Lung (tissue), 12 donors: ENCODE data around the gene PGM3. TPM values are rescaled to one million over a fixed set of nuclear protein-coding genes. Genes with fewer than 3 reads are reported as not detected.
A peak's percentile ranks its signal among the peaks of the same experiment; 100 is the strongest.
"Not testable (repeated sequence)": the region's sequence is repeated elsewhere in the genome, so short reads cannot be mapped to it uniquely, and the experiment has no call there.

Source experiments
- ATAC-seq: fragments of 200-7000 bp; cut with Tn5 transposase; one replicate; pipeline ENCODE4 v1.9.1; 2020; ENCODE audit warnings: moderate number of reproducible peaks; ENCODE audit not compliant: insufficient read depth, low FRiP score
- DNase-seq, 3 donors: peaks; one replicate each; pipeline ENCODE4 v3.0.0-alpha.2; 2013 to 2017
- H3K27ac ChIP-seq, 2 donors: one replicate each; pipeline ENCODE4 v1.5.1; 2013; ENCODE audit warnings: mild to moderate bottlenecking in 2 of 2, moderate library complexity in 2 of 2, control low read depth in 1 of 2, inconsistent platforms in 1 of 2, low read depth in 1 of 2, low read length in 1 of 2
- H3K27me3 ChIP-seq, 3 donors: one replicate each; pipeline ENCODE4 v1.5.1; 2013; ENCODE audit warnings: low read length in 2 of 3; ENCODE audit not compliant: control insufficient read depth in 3 of 3, insufficient read depth in 3 of 3
- H3K36me3 ChIP-seq, 4 donors: one replicate each; pipeline ENCODE4 v1.5.1; 2013; ENCODE audit warnings: low read length in 4 of 4, mild to moderate bottlenecking in 1 of 4, moderate library complexity in 1 of 4; ENCODE audit not compliant: control insufficient read depth in 4 of 4, insufficient read depth in 4 of 4
- H3K4me1 ChIP-seq, 5 donors: one replicate each; pipeline ENCODE4 v1.5.1; 2013; ENCODE audit warnings: low read length in 5 of 5, mild to moderate bottlenecking in 2 of 5, moderate library complexity in 1 of 5; ENCODE audit not compliant: control insufficient read depth in 5 of 5, insufficient read depth in 5 of 5
- H3K4me3 ChIP-seq: one replicate; pipeline ENCODE4 v1.5.1; 2013; ENCODE audit warnings: mild to moderate bottlenecking, control low read depth, moderate library complexity
- H3K9ac ChIP-seq, 2 donors: one replicate each; pipeline ENCODE4 v1.5.1; 2013; ENCODE audit warnings: low read length in 2 of 2, control low read depth in 1 of 2; ENCODE audit not compliant: insufficient read depth in 1 of 2
- H3K9me3 ChIP-seq, 4 donors: one replicate each; pipeline ENCODE4 v1.5.1; 2013; ENCODE audit warnings: low read length in 3 of 4, mild to moderate bottlenecking in 1 of 4, moderate library complexity in 1 of 4; ENCODE audit not compliant: control insufficient read depth in 4 of 4, insufficient read depth in 3 of 4
- WGBS, 2 donors: extraction: QIAGEN DNeasy Blood & Tissue Kit; methylation state at CpG; one replicate each; pipeline ENCODE4 v1.1.7; 2013; 5-methylcytosine and 5-hydroxymethylcytosine counted together
- polyA plus RNA-seq, 2 donors: library from polyadenylated mRNA; stranded (reverse); fragments of 200-250 nt; gene quantifications; one replicate each; pipeline ENCODE4 v1.2.1, GENCODE V29; 2013
- total RNA-seq, 2 donors: library from RNA; depleted of rRNA in 1 of 2; stranded (reverse); fragments of >200 nt in 1 of 2; gene quantifications; one replicate each; pipeline ENCODE4 v1.2.1, GENCODE V29; 2014 to 2021
- TF ChIP-seq, protein P1 (sequence below): IDR thresholded peaks from 2 replicates; pipeline ENCODE4 v1.5.1; 2012; ENCODE audit warnings: mild to moderate bottlenecking; ENCODE audit errors: control extremely low read depth, extremely low read depth
- donor health status: control.
- donor health status: control.
- donor health status: Bipolar disorder and iron deficiency.
- donor health status: healthy.
- donor health status: DM: yes; HTN: yes; CAD: no.

PGM3 gene
- total and polyA plus RNA-seq, 4 donors, result 10.0 to 57.9 (median 30.3) TPM

DNA sequence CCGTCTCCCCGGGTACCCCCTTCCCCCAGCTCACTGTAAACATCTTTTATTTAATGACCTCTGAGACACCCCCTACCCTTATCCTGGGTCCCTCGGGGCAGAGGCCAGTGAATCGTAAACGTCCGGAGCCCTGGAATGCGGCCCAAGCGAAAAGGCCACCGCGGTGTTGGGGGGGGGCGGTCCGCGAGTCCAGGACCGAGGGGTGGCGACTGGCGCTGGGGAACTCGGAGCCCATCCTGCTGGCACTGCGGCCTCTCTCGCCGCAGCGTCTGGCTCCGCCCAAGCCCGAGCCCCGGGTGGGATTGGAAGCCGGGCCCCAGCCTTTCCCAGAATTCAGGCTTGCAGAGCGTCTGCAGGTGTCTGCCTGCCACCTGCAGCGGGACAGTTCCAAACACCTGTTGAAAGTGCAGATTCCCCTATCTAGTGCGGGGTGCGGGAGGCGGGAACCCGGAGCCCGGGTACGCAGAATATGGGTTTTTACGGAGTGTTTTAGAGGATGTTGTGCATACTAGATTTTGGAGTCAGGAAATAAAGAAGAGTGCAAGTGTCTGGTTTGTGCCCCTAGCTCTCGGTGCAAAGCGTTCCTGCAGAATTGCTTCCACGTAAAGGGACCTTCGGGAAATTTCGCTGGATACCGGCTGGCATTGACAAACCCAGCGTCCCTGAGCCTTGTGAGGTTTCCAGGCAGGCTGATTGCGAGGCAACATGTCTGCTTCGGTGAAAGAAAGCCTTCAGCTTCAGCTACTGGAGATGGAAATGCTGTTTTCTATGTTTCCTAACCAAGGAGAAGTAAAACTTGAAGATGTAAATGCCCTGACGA, 892 bp upstream of the PGM3 start:
- Histone ChIP-seq H3K36me3 (peaks cover 0 to 9% (median 3%) of the 10 kb centered on the region in 4 donors), H3K27me3 (no peaks in the 10 kb centered on the region), H3K9me3 (no peaks in the 10 kb centered on the region), H3K4me1 (peaks cover 0 to 30% (median 4%) of the 10 kb centered on the region in 5 donors), H3K4me3 (peak overlapping the region; percentile 95), H3K27ac (peak overlapping the region; percentile 74 to 91), H3K9ac (peak overlapping the region; percentile 50 to 59)
- WGBS, 2 donors, result 4% methylated on average over 43 to 44 of the region's 44 CpGs
- ATAC-seq, result peak; percentile 36
- TF ChIP-seq, protein P1, sequence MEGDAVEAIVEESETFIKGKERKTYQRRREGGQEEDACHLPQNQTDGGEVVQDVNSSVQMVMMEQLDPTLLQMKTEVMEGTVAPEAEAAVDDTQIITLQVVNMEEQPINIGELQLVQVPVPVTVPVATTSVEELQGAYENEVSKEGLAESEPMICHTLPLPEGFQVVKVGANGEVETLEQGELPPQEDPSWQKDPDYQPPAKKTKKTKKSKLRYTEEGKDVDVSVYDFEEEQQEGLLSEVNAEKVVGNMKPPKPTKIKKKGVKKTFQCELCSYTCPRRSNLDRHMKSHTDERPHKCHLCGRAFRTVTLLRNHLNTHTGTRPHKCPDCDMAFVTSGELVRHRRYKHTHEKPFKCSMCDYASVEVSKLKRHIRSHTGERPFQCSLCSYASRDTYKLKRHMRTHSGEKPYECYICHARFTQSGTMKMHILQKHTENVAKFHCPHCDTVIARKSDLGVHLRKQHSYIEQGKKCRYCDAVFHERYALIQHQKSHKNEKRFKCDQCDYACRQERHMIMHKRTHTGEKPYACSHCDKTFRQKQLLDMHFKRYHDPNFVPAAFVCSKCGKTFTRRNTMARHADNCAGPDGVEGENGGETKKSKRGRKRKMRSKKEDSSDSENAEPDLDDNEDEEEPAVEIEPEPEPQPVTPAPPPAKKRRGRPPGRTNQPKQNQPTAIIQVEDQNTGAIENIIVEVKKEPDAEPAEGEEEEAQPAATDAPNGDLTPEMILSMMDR, result no peak
- DNase-seq, result peak; percentile 37 to 45 (median 41)

DNA sequence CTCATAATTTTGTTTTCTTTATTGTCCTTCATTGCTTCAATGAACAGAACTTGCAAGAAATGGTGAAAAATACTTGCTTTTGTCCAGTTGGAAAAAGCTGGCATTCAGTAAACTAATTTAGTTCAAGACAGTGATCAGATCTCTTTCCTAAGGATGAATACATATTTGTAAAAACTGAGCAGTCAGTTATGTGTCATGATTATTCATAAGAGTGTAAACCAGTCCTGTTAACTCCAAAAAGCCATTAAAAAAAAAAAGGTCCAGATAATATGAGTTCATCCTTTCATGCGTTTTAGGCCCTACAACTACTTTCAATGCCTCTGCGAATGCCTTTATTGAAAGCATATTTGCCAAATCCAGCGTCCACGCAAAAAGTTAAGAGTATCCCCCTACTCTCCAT, 609 bp downstream of the PGM3 start:
- H3K36me3 ChIP-seq, result peaks cover 2 to 21% (median 7%) of the 10 kb centered on the region in 4 donors
- H3K4me3 ChIP-seq, result peak overlapping the region; percentile 95
- ATAC-seq (no peak), DNase-seq (peak in 1 of 3 donors; percentile 62)
- no peaks in the 10 kb centered on the region for H3K27me3 ChIP-seq
- H3K4me1 ChIP-seq, result peaks cover 0 to 30% (median 4%) of the 10 kb centered on the region in 5 donors
- TF ChIP-seq, protein P1, result no peak
- H3K27ac ChIP-seq, result peak overlapping the region; percentile 71 to 91
- 0 to 2% methylated on average over 4 of the region's 4 CpGs for WGBS, 2 donors
- no peaks in the 10 kb centered on the region for H3K9me3 ChIP-seq
- H3K9ac ChIP-seq, result peak overlapping the region; percentile 83 to 91

DNA sequence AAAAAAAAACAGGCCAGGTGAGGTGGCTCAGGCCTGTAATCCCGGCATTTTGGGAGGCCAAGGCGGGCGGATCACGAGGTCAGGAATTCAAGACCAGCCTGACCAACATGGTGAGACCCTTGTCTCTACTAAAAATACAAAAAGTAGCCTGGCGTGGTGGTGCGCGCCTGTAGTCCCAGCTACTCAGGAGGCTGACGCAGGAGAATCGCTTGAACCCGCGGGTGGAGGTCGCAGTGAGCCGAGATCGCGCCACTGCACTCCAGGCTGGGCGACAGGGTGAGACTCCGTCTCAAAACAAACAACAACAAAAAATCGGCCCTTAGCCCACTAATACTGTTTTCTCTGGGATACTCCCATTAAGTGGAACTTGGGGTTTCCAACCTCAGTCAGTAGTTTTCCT, 1.1 kb downstream of the PGM3 start:
- H3K27me3 ChIP-seq, H3K27ac ChIP-seq, H3K9me3 ChIP-seq, DNase-seq, H3K9ac ChIP-seq, H3K4me3 ChIP-seq, ATAC-seq: not testable (repeated sequence)
- WGBS, 2 donors, result 91 to 94% methylated on average over 13 to 17 of the region's 18 CpGs
- H3K4me1 ChIP-seq, result peaks cover 0 to 30% (median 4%) of the 10 kb centered on the region in 5 donors
- H3K36me3 ChIP-seq, result peaks cover 2 to 21% (median 7%) of the 10 kb centered on the region in 4 donors

DNA sequence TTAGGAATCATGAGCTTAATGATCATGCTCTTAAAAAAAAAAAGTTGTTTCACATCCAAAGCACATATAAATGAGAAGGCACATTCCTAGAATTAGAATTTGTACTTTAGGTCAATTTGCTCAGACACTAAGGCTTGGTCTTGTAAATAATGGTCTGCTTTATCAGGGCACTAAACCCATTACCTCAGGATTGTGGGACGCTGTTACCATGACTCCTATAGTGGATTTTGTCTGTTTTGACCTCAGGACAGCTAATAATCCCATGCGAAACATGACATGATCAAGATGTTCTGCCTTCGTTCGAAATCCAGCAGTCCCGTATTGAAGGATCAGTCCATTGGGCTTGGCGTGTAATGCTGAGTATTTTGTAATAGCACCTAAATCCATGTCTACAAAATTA, 2.4 kb downstream of the PGM3 start:
- H3K4me3 ChIP-seq, result no peak overlapping the region
- no peak overlapping the region for H3K27ac ChIP-seq
- TF ChIP-seq, protein P1, result no peak
- DNase-seq (peak; percentile 60 to 89 (median 86)), ATAC-seq (no peak)
- 90% methylated on average over 6 of the region's 6 CpGs for WGBS, 2 donors
- no peak overlapping the region for H3K9ac ChIP-seq
- H3K4me1 ChIP-seq, result peaks cover 0 to 30% (median 4%) of the 10 kb centered on the region in 5 donors
- H3K27me3 ChIP-seq, result no peaks in the 10 kb centered on the region
- H3K36me3 ChIP-seq, result peaks cover 7 to 26% (median 9%) of the 10 kb centered on the region in 4 donors
- no peaks in the 10 kb centered on the region for H3K9me3 ChIP-seq
